GM21515 (cell line): Measurements from ENCODE around the gene MCAT.

Experiments used
- ATAC-seq: cut with Tn5 transposase; IDR thresholded peaks from one replicate; pipeline ENCODE4 v1.9.1; 2021; ENCODE audit not compliant: unreplicated experiment

The MCAT gene, protein sequence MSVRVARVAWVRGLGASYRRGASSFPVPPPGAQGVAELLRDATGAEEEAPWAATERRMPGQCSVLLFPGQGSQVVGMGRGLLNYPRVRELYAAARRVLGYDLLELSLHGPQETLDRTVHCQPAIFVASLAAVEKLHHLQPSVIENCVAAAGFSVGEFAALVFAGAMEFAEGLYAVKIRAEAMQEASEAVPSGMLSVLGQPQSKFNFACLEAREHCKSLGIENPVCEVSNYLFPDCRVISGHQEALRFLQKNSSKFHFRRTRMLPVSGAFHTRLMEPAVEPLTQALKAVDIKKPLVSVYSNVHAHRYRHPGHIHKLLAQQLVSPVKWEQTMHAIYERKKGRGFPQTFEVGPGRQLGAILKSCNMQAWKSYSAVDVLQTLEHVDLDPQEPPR

GRCh38 chr22:43142880-43143562, at the start of gene MCAT:
TSS of gene MCAT (minus strand) at chr22:43143398. CDS start at chr22:43143348, 50 bp downstream.
- peak; percentile 79 for ATAC-seq

DNA sequence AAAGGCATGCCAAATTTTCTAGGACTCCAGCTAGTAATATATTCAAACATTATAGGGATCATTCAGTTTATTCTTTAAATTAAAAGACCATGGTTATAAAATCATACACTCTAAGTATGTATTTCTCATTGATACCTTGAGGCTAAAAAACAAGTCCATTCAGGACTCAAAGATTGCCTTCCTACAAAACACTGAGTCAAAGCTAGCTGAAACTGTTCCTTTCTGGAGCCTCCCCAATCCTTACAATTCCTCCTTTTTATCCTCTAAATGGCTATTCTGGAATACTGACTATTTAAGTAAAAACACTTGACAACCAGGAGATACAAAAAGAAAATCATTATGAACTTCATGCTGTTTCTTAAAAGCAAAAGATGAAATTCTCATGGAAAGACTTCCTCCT, 48.6 kb upstream of the MCAT start:
- no peak for ATAC-seq

DNA sequence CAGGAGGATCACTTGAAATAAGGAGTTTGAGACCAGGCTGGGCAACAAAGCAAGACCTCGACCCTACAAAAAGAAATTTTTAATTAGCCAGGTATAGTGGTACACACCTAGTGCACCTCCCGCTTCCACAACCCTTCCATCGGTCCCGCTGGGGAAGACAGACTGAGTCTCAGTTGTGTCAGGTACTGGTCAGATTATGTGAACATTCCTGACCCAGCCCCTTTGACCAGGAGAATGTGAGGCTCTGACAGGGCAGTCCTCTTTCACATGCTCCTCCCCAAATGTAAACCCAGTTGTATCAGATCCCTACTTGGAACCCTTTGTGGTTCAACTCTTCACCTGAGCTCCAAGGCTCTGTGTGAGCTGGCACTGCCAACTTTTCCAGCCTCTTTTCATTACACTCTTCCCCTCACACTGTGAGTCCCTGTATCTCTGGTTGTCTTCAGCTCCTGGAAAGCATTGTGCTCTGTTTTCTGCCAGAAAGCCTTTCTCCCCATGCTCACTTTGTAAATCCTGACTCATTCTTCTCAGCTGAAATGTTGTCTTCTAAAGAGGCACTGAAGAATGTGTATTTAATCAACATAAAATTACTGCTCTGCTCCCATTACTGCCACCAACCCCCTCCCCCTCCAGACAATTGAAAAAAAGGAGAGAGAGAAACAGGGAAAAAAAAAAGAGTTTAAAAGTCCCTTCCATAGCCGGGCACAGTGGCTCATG, 45.8 kb upstream of the MCAT start:
- ATAC-seq = no peak

DNA sequence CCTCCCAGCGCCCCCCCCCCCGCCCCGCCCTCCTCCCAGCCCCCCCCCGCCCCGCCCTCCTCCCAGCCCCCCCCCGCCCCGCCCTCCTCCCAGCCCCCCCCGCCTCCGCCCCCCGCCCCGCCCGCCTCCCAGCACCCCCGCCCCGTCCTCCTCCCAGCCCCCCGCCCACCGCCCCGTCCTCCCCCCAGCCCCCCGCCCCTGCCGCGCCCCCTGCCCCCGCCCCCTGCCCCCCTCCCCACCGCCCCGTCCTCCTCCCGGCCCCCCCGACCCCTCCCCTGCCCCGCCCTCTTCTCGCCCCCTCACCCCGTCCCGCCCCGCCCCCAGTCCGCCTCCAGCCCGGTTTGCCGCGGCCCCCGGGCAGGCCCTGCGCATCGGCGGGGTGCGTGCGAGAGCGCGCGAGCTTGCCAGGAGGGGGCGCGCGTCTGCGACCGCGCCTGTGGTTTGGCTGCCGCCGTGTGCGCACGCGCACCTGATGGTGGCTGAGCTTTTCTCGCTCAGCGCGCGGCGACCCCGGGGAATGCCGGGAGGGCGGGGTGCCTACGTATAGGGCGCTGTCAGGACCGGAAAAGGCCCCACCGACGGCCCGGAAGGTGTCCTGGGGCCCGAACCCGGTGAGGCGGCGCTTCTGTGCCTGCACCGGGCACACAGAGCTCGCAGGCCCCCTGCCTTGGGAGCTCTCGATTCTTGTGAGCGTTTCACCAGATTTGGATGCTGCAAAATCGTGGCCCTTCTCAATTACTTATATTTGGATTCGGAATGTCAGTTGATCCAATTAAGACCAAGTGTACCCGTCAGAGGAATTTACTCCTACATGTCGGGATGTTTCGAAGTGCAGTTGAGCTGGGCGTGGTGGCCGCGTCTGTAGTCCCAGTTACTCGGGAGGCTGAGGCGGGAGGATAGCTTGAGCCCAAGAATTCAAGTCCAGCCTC, 44.2 kb upstream of the MCAT start:
- peak; percentile 75 for ATAC-seq

- peak; percentile 50 for ATAC-seq
These were observed 43.3 kb upstream of the MCAT start, which contains the start of gene TTLL12 for GRCh38 chr22:43186272-43187170. TSS of gene TTLL12 (minus strand) at chr22:43187134. CDS start at chr22:43187069, 65 bp downstream.

GRCh38 chr22:43185860-43186261, 42.7 kb upstream of the MCAT start:
- no peak for ATAC-seq

DNA sequence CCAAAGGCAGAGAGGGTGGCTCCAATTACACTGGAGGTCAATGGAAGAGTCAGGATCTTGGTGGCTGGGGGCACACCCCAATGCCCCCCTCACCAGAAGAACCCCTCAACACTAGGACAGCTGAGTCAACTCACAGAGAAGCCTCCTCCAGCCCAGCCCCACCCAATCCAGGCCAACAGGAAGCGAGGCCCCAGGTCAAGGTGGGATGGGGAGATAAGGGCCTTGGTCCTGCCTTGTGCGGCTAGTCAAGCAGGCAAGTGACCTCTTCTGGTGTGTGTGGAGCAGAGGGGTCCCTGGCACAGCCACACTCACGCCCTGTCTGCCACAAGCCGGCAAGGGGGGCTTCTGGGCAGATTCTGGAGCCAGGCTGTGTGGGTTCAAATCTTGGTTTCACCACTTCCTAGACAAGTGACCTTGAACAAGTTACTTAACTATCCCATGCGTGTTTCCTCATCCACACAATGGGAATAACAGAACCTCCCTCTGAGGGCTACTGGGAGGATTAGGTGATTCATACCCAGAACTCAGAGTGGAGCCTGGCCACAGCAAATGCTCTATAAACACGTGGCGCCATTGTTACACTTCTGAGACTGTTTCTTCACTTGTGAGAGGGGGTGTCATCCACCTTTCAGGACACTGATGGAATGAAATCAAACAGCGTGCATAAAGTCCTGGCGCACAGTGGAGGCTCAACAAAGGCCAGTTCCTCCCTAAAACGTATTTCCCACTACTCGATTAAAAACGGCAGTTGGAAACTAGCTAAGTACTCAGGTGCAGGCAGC, 40.5 kb upstream of the MCAT start:
- no peak for ATAC-seq

DNA sequence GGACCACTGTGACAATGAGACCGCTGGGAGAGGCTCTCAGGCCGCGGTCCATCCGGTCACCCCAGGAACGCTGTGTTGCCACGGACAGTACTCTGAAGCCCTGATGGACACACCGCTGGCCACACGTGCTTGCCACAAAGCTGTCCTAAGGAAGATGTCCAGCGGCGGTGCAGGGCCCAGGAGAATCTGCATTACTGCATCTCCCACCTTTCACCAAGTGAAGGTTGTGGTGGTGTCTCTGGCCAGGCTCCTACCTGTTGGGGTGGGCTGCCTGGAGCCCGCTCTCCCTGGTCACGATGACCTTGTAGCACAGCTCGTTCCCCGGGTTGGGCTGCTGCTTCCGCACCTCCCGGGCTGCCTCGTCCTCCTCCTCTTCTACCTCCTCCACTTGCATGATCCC, 39.5 kb upstream of the MCAT start:
- ATAC-seq = no peak

DNA sequence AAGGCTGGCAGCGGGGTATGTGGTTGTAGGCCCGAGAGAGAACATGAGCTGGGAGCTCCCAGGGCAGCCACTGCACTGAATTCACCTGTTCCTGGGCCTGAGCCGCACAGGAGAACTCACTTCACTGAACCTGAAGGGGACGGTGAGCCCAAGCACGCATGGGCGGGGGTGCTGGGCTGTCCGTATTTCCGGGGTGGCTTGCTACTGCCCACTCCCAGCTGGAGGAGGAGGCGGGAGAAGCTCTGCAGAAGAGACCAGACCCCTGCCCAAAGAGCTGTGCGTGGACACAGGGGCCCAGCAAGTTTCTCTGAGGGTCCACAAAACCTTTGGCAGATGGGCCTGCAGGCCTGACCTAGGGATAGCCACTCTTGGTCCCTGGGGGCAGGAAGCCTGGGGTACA, 38.9 kb upstream of the MCAT start:
- ATAC-seq = no peak

DNA sequence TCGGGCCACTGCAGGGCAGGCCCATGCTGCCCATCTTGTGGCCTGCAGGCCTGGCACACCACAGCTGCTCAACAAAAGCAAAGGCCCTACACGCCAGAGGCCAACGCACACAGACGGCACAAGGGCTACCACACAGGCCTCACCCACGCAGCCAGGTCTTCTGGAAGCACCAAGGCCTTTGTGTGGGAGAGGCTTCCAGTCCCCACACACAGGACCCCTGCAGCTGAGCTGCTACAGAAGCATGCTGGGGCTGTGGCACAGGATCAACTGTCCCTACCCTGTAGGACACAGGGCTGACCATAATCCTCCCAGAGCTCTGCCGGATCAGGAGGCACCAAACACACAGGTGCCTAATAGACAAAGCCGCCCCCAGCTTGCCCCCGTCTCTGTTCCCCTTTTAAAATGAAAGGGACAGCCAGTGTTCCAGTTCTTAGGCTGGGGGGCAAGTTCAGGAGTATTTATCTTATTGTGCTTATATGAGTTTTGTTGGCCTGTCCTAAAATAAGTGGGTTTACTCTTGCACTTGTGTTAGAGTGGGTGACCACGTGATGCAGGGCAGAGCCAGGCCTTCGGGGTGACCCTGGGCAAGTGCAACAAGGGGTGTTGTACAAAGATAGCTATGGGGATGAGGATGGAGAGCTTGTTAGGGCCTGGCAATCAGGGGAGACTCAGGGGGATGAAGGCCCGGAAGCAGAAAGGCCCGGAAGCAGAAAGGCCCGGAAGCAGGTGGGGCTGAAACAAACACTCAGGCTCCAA, 38.3 kb upstream of the MCAT start:
- ATAC-seq = no peak

GRCh38 chr22:43180670-43181069, 37.5 kb upstream of the MCAT start:
- no peak for ATAC-seq

DNA sequence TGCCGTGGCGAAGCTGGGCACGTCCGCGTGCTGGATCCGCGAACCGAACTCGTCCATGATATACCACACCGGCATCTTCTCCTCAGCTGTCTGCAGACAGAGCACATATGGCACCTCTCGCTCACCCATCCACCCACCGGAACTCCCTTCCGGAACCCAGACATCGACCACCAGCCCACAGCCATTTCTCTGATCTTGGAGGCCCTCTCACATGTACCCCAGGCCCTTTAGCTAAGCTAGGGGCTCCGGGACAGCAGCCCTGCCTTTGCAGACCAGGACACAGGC, 36.7 kb upstream of the MCAT start:
- ATAC-seq = no peak

DNA sequence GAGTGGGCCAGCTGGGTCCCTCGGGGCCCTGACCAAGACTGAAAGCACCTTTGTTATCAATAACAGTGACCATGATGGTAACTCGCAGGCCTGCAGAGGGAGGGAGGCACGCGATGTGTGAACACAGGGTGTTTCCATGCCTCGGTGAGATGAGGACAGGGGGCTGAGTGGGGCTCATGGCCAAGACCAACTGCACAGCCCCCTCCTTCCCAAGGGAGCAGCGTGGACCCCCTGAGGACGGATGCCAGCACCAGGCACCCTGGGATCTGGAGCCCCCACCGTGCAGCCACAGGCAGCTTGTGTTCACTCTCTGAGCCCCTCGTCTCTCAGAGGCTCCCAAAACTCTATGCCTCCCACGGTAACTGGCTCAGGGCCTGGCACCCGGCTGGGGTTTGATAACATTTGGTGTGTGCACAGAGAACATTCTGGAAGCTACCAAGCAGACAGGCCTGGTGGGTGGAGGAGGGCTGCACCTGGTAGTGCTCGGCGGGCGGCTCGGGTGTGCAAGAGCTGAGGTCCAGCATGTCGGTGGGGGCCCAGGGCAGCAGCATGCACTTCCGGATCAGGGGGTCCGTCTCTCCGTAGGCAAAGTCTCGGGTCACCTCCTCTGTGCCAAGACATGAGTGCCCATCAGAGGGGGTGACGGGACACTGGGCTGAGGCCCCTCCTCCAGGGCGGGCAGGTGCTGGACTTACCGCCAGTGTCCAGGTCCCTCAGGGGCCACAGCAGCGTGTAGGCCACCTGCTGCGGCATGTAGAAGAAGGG, 36.1 kb upstream of the MCAT start:
- no peak for ATAC-seq

DNA sequence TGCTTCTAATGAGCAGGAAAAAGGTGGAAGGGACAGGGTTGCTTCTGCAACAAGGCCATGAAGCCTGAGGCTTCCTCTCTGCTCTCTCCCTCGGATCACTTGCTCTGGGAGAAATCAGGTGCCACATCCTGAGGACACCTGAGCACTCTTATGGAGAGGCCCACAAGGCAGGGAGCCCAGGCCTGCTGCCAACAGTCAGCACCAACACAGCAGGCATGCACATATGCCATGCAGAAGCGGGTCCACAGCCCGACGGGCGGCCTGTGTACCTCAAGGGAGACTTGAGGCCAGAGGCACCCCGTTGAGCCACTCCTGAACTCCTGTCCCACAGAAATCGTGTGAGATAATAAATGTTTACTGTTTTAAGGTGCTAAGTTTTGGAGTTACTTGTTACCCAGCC, 34.3 kb upstream of the MCAT start:
- no peak for ATAC-seq

GRCh38 chr22:43176090-43176489, 32.9 kb upstream of the MCAT start:
- ATAC-seq = no peak

- no peak for ATAC-seq
These were observed 31.8 kb upstream of the MCAT start for GRCh38 chr22:43174941-43175531.

DNA sequence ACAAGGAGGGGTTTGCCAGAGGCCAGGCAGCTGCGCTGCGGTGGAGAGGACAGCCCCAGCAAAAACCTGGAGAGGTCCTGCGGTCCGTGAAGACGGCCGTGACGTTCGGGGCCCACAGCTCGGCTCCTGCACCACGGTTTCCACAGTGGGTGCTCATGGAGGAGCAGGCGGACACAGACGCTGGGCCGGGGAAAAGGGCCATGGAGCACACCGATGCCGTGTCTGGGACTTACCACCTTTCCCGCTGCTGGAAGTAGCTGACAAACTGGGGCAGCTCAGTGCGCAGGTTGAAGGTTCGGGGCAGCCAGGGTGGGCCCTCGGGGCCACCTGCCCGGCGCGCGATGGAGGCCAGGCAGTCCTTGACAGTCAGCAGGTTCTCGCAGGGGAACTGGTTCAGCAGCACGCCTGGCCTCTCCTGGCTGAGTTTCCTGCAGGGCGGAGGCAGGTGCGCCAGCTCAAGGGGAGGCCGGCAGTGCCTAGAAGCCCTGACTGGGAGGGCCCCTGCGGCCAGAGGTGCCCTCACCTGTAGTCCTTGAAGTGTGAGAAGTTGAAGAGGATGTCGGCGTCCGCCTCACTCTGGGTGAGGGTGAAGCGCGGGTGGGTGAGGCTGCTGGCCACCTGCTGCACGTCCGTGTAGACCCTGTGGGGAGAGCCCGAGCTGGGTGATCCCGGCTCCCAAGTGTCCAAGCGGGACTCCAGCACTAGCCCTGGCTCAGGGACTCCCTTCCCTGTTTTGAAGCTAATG, 30.9 kb upstream of the MCAT start:
- ATAC-seq = no peak
